T-helper 1 cell treated with Interleukin-12 subunit alpha and Interleukin-12 subunit beta and Interleukin-4 antibody, amounts not matched to agents 30 μg/mL and 1 μg/mL, for 36 hours (primary cell): Measurements from ENCODE around the gene A4GNT.
"Not testable (repeated sequence)": the region's sequence is repeated elsewhere in the genome, so short reads cannot be mapped to it uniquely, and the experiment has no call there.

Source experiments
- H3K27ac Mint-ChIP-seq: one replicate; pipeline ENCODE4 v1.8.0; 2021; ENCODE audit warnings: mild to moderate bottlenecking, mixed read lengths
- H3K27me3 Mint-ChIP-seq: one replicate; pipeline ENCODE4 v1.8.0; 2021; ENCODE audit warnings: low read depth, mixed read lengths
- H3K36me3 Mint-ChIP-seq: one replicate; pipeline ENCODE4 v1.8.0; 2021; ENCODE audit warnings: low read depth, mixed read lengths
- H3K4me1 Mint-ChIP-seq: one replicate; pipeline ENCODE4 v1.8.0; 2021; ENCODE audit warnings: low read depth, mixed read lengths
- H3K4me3 Mint-ChIP-seq: one replicate; pipeline ENCODE4 v1.8.0; 2021; ENCODE audit warnings: mild to moderate bottlenecking, moderate library complexity, mixed read lengths
- H3K9me3 Mint-ChIP-seq: one replicate; pipeline ENCODE4 v1.8.0; 2021; ENCODE audit warnings: mixed read lengths

A4GNT gene

DNA sequence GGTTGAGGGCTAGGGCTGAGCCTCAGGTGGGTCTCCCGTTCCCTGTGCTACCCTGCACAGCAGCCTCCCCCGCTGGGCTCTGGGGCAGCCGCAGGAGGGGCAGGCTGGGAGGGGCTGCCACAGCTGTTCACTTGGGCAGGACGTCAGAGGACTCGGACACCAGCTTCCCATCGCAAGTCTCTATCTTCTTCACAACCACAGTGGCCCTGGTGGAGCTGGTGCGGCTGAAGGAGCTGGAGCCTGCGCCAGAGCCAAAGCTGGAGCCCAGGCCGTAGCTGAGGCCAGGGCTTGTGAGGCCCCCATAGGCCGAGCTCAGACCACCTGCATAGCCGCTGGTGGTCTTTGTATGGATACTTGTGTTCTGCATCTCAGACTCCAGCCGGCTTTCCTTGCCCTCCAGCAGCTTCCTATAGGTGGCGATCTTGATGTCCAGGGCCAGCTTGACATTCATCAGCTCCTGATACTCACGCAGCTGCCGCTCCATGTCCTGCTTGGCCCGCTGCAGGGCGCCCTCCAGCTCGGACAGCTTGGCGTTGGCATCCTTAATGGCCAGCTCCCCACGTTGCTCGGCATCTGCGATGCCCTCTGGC lies 30.7 kb downstream of the A4GNT start:
- H3K4me1 Mint-ChIP-seq, H3K27me3 Mint-ChIP-seq, H3K27ac Mint-ChIP-seq, H3K36me3 Mint-ChIP-seq, H3K9me3 Mint-ChIP-seq, H3K4me3 Mint-ChIP-seq: not testable (repeated sequence)

DNA sequence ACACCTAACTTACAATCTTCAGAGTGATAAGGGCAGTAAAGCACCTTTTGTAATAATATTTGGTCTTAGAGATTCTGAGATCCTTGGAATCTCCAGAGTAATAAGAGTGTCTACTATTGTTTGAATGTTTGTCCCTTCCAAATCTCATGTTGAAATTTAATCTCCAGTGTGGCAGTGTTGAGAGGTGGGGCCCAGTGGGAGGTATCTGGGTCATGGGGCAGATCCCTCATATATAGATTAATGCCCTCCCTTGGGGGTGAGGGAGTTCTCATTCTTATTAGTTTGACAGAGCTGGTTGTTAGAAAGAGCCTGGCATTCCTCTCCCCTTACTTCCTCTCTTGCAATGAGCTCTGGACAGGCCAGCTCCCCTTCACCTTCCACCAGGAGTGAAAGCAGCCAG lies 32.8 kb downstream of the A4GNT start:
- Mint-ChIP-seq H3K36me3 (no peaks in the 10 kb centered on the region), H3K4me3 (no peak overlapping the region), H3K4me1 (no peaks in the 10 kb centered on the region)

DNA sequence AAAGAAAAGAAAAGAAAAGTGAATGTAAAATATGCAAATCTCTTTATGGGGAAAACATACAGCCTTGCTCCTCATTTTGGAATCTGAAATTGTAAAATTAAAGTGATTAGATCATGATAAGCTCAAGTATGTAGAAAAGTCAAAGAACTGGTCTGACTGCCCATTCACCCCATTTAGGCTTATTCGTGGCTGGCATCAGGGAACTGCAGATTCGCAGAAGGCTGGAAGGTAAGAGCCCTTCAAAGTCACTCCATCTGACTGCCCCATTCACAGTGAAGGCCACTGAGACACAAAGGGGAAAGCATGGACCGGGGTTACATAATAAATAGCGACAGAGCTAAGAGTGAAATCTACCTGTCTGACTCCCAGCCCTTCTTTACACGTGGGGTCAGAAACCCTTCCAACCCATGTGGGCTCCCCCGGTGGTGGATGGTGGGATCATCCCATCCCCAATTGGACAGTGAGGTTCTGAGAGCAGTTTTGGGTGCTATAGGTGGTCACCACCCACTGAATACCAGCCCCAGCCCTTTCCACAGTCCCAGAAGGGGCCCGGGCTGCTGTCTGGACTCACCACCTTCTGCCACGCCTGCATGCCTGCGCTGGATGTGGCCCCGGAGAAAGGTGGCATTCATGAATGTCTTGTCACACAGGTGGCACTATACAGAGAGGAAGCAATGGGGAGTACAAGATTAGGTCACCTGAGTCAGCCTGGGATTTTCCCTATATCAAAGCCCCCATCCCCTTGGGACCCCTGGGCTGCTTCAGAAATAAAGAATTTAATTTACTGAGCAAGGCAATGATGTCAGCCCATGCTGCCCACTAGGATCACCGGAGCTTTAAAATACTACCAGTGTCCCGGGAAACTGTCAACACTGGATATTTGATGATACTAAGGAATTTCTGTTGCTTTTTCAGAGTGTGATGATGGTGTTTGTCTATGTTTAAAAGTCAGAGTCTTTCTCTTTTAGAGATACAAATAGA lies 34.7 kb downstream of the A4GNT start:
- no peak overlapping the region for H3K4me3 Mint-ChIP-seq
- no peaks in the 10 kb centered on the region for H3K9me3 Mint-ChIP-seq

More for the DNA sequence above, 32.8 kb downstream of the A4GNT start:
- H3K27ac Mint-ChIP-seq = no peak overlapping the region
- peaks cover 3% of the 10 kb centered on the region for H3K27me3 Mint-ChIP-seq
- H3K9me3 Mint-ChIP-seq = no peaks in the 10 kb centered on the region

DNA sequence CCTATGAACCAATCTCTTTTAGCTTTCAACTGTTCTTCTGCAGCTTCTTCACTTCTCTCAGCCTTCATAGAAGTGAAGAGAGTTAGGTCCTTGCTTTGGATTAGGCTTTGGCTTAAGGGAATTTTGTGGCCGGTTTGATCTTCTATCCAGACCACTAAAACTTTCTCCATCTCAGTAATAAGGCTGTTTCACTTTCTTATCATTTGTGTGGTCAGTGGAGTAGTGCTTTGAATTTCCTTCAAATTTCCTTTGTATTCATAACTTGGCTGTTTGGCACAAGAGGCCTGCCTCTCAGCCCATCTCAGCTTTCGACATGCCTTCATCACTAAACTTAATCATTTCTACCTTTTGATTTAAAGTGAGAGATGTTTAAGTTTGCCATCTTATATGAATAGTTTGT lies 38.5 kb downstream of the A4GNT start:
- no peak overlapping the region for H3K4me3 Mint-ChIP-seq
- no peaks in the 10 kb centered on the region for H3K36me3 Mint-ChIP-seq
- H3K27me3 Mint-ChIP-seq = peaks cover 19% of the 10 kb centered on the region
- H3K4me1 Mint-ChIP-seq = no peaks in the 10 kb centered on the region
- H3K9me3 Mint-ChIP-seq = no peaks in the 10 kb centered on the region
- H3K27ac Mint-ChIP-seq = no peak overlapping the region

More for the DNA sequence above, 34.7 kb downstream of the A4GNT start:
- Mint-ChIP-seq H3K36me3 (no peaks in the 10 kb centered on the region), H3K27me3 (peaks cover 12% of the 10 kb centered on the region), H3K27ac (no peak overlapping the region), H3K4me1 (no peaks in the 10 kb centered on the region)

DNA sequence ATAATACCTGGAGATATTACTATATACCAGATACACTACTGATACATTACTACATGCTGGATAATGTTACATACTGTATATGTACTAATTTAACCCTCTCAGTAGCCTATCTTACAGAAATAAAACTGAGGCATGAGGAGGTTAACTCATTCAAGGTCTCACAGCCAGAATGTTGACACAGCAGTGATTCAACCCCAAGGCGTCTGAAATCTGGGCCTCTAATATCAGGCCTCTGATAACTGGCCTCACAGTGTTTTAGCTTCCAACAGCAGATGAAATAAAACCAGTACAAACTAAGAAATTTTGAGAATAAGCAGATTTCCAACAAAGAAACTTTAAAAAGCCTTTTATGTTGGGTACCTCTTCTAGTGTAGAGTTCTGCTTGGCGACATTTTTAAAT lies 40.2 kb downstream of the A4GNT start:
- H3K36me3 Mint-ChIP-seq = no peaks in the 10 kb centered on the region
- no peak overlapping the region for H3K4me3 Mint-ChIP-seq
- peaks cover 24% of the 10 kb centered on the region for H3K27me3 Mint-ChIP-seq
- H3K4me1 Mint-ChIP-seq = no peaks in the 10 kb centered on the region
- no peaks in the 10 kb centered on the region for H3K9me3 Mint-ChIP-seq
- H3K27ac Mint-ChIP-seq = no peak overlapping the region

DNA sequence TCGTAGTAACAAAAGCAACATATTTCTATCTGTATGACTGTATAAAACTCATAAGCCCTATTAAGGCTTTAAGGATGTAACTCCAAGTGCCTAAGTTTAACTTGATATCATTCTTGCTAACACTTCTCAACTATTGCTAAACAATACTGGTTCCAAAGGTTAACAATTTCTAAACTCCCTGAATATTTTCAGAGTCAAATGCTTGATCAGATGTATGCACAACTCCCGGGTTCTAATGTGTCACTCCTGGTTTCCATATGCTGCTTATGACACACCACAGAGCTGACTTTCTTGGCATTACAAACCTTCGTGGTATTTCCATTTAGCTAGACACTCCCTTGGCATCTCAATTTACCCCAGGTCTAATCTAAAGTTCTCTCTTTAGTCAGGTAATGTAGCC lies 43.1 kb downstream of the A4GNT start:
- Mint-ChIP-seq H3K4me3 (no peak overlapping the region), H3K9me3 (no peaks in the 10 kb centered on the region), H3K36me3 (peaks cover 2% of the 10 kb centered on the region), H3K27ac (no peak overlapping the region), H3K4me1 (no peaks in the 10 kb centered on the region), H3K27me3 (peaks cover 21% of the 10 kb centered on the region)

DNA sequence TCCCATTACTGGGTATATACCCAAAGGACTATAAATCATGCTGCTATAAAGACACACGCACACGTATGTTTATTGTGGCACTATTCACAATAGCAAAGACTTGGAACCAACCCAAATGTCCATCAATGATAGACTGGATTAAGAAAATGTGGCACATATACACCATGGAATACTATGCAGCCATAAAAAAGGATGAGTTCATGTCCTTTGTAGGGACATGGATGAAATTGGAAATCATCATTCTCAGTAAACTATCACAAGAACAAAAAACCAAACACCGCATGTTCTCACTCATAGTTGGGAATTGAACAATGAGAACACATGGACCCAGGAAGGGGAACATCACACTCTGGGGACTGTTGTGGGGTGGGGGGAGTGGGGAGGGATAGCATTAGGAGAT lies 46.4 kb downstream of the A4GNT start:
- not testable (repeated sequence) for H3K9me3 Mint-ChIP-seq, H3K27ac Mint-ChIP-seq, H3K36me3 Mint-ChIP-seq, H3K4me3 Mint-ChIP-seq
- H3K27me3 Mint-ChIP-seq = peaks cover 13% of the 10 kb centered on the region
- peaks cover 21% of the 10 kb centered on the region for H3K4me1 Mint-ChIP-seq

DNA sequence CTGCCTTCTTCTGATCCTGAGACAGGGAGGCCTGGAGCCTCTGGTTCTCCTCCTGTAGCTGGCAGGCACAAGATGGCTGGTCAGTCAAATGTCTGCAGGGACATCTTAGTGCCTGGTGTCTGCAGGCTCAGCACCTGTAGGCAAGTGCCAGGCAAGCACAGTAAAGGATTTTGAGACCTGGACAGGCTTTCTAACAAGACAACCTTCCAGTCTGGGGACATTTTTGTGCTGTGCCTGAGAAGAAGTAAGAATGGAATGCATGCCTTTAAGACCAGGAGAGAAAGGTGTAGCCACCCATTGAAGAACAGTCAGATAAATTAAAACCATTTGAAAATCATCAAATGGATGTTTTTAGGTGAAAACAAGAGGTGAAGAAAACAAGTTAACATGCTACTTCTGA lies 48.0 kb downstream of the A4GNT start:
- H3K27me3 Mint-ChIP-seq = peaks cover 10% of the 10 kb centered on the region
- peaks cover 2% of the 10 kb centered on the region for H3K36me3 Mint-ChIP-seq

DNA sequence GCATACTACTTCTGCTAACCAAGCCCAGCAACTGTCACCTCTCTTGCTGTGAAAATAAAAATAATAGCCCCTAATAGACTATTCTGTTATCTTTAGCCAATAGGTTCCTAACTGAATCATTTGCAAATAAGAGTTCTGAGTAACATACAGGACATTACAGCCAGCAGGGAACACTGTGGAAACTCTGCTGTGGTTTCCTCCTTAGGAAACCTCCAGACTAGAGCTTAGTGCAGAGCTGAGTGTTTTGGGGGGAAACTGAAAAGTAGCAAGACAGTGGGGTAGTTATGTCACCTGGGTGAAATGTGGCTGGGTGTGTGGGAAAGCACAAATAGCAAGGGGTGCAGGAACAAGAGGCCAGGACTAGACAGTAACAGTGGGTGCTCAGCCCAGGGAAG lies 49.2 kb downstream of the A4GNT start:
- Mint-ChIP-seq H3K36me3 (peaks cover 2% of the 10 kb centered on the region), H3K4me3 (peak overlapping the region; percentile 38), H3K4me1 (peaks cover 26% of the 10 kb centered on the region), H3K9me3 (no peaks in the 10 kb centered on the region), H3K27me3 (peaks cover 4% of the 10 kb centered on the region), H3K27ac (peak overlapping the region; percentile 66)

More for the DNA sequence above, 48.0 kb downstream of the A4GNT start:
- Mint-ChIP-seq H3K4me1 (peaks cover 23% of the 10 kb centered on the region), H3K4me3 (no peak overlapping the region), H3K9me3 (no peaks in the 10 kb centered on the region), H3K27ac (no peak overlapping the region)

DNA sequence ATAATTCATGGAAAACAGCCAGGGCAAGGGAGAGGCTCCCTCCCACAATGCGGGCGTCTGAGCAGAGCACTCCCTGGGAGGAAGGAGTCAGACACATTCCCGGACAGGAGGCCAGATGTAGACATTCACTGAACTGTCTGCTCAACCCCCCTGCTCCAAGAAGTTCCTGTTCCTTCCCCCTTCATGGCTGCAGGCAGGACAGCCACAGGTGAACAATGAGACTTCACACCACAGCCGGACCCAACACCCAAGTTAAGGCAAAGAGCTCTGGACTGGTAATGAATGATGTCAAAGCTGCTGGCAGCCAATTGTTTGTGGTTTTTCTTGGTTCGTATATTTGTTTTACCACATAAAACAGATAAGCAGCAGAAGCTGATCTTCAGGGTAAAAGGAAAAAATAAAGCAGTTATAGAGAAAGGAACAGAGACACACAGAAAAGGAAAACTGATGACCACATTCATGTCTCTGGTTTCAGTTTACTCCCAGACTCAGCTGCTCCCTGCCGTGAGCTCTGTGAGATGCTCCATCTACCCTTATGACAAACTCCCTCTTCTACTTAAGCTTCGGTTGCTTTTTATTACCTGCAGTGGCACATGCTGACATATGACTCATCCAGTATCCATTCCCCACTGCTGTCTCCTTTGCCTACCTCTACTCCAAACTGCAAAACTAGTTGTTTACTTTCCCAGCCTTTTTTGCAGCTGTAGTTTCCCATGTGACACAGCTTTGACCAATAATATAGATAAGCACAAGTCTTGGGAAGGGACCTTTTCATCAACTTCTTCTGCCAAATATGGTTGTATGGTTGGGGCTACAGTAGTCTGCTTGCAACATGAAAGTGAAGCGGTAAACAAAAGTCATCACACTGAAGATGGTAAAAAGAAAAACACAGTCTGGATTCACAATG lies 49.9 kb downstream of the A4GNT start:
- peak overlapping the region; percentile 66 for H3K27ac Mint-ChIP-seq

DNA sequence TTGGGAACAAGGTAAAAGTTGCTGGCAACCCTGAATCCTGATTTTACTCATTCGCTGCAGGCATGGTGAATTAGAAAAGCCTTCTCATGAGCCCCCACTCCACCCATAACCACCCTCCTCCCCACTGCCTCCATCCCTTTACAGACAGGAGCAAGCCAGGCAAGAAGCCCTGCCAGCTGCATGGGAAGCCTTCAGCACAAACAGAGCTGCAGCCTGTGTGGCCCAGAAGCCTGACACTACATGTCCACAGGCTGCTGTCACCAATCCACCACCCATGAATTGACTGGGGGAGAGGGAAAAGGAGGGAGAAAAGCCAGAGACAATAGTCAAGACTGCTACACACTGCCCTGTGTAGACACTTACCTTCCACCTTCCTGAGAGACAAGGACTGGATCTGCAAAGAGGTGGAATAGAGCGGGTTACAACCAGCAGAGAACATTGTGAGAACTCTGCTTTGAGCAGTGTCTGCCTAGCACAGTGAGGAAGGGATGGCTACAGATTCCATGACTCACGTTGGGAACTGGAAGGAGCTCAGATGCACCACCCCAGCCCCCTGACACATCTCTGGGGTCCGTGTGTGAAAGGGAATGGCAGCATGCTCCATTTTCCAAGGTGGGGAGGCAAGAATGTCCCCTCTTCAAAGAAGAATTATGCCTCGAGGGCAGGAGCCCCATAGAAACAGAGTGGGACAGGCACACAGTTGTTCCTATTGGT lies 50.7 kb downstream of the A4GNT start:
- Mint-ChIP-seq H3K4me3 (no peak overlapping the region), H3K36me3 (peaks cover 2% of the 10 kb centered on the region), H3K9me3 (no peaks in the 10 kb centered on the region), H3K27ac (peak overlapping the region; percentile 33), H3K27me3 (peaks cover 4% of the 10 kb centered on the region), H3K4me1 (peaks cover 26% of the 10 kb centered on the region)

More for the DNA sequence above, 49.9 kb downstream of the A4GNT start:
- peaks cover 26% of the 10 kb centered on the region for H3K4me1 Mint-ChIP-seq
- H3K9me3 Mint-ChIP-seq = no peaks in the 10 kb centered on the region
- H3K36me3 Mint-ChIP-seq = peaks cover 2% of the 10 kb centered on the region
- H3K27me3 Mint-ChIP-seq = peaks cover 4% of the 10 kb centered on the region
- peak overlapping the region; percentile 40 for H3K4me3 Mint-ChIP-seq

DNA sequence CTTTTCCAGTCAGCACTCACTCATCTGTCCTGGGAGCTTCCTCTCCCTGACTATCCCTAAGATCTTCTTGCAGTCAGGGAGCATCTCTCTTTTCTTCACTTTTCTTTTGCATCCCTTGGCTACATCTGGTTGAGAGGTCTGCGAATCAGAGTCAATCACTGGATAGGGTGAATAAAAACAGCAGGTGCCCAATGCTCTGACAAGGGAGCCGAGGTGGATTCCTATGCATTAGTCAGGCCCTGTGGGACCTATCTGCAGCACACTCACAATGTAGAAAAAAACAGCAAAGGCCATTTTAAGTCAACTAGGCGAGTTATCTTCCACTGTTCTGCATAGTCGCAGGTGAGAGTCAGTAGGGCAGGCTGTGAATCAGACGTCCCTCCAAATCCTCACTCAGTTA lies 52.3 kb downstream of the A4GNT start:
- H3K36me3 Mint-ChIP-seq = peaks cover 2% of the 10 kb centered on the region
- no peak overlapping the region for H3K27ac Mint-ChIP-seq
- no peak overlapping the region for H3K4me3 Mint-ChIP-seq
- no peaks in the 10 kb centered on the region for H3K9me3 Mint-ChIP-seq
- peaks cover 4% of the 10 kb centered on the region for H3K27me3 Mint-ChIP-seq
- peaks cover 26% of the 10 kb centered on the region for H3K4me1 Mint-ChIP-seq

DNA sequence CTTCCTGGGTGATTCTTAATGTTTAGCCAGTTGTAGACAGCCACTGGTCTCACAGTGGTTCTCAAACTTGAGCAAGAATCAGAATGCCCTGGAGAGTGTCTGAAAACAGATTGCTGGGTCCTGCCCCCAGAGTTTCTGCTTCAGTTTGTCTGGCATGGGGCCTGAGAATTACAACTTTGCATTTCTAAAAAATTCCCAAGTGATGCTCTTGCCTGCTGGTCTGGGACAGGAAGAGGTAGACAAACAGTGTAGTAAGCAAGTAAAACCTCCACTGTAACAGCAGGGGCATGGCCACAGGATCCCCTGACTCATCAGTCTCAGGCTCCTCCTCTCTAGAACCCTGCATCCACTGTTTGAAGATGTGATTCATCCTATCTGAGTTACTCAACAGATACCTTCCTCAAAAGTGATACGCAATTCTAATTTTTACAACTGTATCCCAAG lies 53.3 kb downstream of the A4GNT start:
- no peaks in the 10 kb centered on the region for H3K9me3 Mint-ChIP-seq
- no peaks in the 10 kb centered on the region for H3K36me3 Mint-ChIP-seq
- peaks cover 26% of the 10 kb centered on the region for H3K4me1 Mint-ChIP-seq
- H3K27ac Mint-ChIP-seq = no peak overlapping the region
- peaks cover 4% of the 10 kb centered on the region for H3K27me3 Mint-ChIP-seq
- no peak overlapping the region for H3K4me3 Mint-ChIP-seq

DNA sequence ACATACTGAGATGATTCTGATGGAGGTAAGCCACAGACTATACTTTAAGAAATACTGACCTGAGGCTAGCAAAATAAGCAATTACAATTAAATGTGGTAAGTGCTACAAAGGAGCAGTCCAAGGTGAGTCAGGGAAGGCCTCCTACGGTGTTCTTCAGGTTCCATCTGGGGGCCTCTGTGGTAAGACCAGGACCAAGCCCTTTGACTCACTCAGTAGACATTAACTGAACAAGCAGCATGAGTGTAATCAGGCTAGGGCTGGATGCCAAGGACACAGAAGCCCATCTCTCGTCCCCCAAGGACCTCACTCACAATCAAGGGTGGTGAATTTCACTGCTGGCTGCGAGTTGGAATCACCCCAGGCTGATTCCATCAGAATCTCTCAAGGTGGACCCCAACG lies 54.1 kb downstream of the A4GNT start:
- H3K27me3 Mint-ChIP-seq = peaks cover 11% of the 10 kb centered on the region
- peaks cover 20% of the 10 kb centered on the region for H3K4me1 Mint-ChIP-seq
- no peak overlapping the region for H3K27ac Mint-ChIP-seq
- H3K9me3 Mint-ChIP-seq = no peaks in the 10 kb centered on the region
- H3K4me3 Mint-ChIP-seq = no peak overlapping the region
- no peaks in the 10 kb centered on the region for H3K36me3 Mint-ChIP-seq
